NCI-H2227 treated with DMSO at 0.1 percent for 48 hours (cell line): ENCODE measurements around the gene FAM171A1.

Experiments
- DNase-seq: peaks from one replicate; lab custom pipeline; 2025; lab: John Stamatoyannopoulos, UW

FAM171A1 gene

GRCh38 chr10:15242261-15242840 lies 128.7 kb downstream of the FAM171A1 start:
- DNase-seq: no peak

GRCh38 chr10:15241306-15241705 lies 129.8 kb downstream of the FAM171A1 start:
- DNase-seq: no peak

- no peak for DNase-seq
Measured at GRCh38 chr10:15238555-15239335, 132.3 kb downstream of the FAM171A1 start.

DNA sequence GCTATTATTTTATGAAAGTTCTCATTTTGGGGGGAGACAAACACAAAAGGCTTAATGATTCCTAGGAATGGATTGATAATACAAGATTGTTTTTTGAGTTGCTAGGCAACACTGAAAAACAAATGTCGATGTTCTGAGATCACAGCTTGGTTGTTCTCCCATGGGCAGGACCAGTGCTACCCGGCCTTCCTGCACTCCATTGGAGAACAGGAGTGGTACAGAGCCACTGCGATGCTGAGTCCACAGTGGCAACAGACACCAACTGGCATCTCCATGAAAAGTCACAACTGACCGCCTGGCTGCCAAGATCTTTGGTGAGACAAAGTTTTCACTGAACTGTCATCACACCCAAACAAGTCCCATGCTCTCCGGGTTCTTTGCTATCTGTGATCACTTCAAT lies 133.7 kb downstream of the FAM171A1 start:
- DNase-seq: no peak

DNA sequence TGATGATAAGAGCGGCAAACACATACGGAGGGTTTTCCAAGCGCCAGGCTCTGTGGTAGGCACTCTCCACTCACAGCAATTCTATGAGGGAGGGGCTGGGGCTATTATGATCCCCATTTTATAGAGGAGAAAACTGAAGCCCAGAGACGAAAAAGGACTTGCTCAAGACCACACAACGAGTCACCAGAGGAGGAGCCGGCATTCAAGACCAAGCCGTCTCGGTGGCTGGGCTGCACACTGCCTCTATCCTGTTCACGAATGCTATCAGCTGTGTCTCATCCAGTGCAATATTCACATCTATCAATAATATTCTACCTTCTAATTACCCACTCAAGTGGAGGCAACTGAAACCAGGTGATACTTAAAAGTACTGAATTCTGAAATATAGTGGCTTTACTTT lies 134.7 kb downstream of the FAM171A1 start:
- no peak for DNase-seq

- no peak for DNase-seq
Measured at GRCh38 chr10:15232279-15232678, 138.8 kb downstream of the FAM171A1 start.

- no peak for DNase-seq
Measured at GRCh38 chr10:15231426-15231825, 139.7 kb downstream of the FAM171A1 start.

DNA sequence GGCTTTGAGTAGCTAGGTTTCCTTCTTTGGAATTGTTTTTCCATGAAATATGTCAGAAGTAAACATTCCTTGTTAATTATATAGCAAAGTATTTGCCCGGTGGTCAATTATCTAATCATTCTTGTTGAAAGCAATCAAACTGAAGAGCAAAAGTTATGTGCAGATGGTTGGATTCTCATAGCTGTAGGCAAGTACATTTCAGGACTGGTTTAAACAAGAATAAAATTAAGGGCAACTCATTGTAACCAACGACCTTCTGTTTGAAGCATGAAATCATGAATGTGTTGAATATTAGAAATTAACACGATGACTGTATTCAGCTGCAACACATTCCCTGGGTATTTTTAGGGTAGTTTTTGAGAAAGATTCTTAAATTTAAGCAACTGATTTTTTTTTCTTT lies 140.8 kb downstream of the FAM171A1 start:
- no peak for DNase-seq

DNA sequence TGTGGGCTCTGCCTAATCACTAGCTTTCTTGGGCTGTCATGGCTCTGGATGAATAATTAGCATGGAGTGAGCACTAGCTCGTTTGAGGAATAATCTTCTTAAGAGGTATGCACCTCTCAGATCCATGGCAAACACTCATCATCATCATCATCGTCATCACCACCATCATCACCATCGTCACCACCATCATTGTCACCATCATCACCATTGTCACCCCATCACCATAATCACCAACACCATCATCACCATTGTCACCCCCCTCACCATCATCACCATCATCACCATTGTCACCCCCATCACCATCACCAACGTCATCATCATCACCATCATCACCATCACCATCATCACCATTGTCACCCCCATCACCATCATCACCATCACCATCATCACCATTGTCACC lies 141.8 kb downstream of the FAM171A1 start:
- DNase-seq: no peak

- no peak for DNase-seq
Measured at GRCh38 chr10:15228426-15228825, 142.7 kb downstream of the FAM171A1 start.

GRCh38 chr10:15227611-15228372 lies 143.3 kb downstream of the FAM171A1 start:
- DNase-seq: no peak

DNA sequence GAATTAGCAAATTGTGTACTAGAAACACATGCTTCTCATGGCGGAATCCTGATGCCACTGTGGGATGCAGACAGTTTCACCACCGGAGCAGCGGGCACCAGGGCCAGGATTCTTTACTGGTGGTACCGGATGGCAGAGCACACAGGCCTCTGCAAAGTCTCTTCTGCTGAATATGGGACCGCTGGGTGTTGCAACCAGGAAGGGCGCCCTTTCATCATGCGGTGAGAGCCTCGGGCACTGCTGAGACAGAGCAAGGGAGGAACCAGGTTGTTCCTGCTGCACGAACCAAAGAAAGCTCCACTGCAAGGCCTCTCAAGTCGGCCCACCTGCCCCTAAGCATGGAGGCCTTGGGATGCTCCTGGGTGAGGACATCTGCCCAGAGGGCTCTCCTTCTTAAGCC lies 145.6 kb downstream of the FAM171A1 start:
- DNase-seq: no peak

- no peak for DNase-seq
Measured at GRCh38 chr10:15224948-15225347, 146.1 kb downstream of the FAM171A1 start.

DNA sequence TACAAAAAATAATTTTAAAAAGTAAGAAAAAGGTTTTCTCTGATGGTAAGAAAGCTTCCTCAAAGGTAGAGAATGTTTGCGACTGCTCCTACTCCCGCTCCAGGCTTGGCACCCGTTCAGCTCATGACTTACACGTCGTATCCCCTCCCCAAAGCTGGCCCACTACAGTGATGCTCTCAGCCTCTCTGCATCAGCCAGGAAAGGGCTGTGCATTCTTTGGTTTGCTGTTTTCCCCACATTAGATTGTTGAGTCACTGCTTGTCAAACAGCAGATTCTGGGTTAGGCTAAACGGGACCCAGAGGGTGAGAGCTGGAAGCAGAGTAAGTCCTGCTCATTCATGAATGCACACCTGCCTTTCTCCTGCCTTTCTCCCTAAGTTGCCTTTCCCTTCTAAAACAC lies 147.9 kb downstream of the FAM171A1 start:
- DNase-seq: no peak

DNA sequence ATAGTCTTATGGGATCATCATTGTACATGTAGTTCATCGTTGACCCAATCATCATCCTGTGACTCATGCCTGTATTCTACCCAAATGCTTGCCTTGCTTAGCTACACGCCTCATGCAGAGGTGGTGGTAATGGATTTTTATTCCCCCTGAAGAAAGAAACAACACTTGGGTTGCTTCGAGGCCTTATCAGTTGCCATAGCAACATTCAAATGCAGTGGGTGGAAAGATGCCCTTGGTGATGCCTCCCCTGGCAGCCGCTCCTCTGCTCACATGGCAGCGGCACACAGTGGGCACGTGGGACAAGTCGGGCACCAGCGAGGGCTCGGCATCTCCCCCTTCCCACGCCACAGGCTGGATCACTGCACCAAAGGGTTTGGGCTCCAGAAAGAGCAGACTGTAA lies 148.6 kb downstream of the FAM171A1 start:
- DNase-seq: no peak

- no peak for DNase-seq
Measured at GRCh38 chr10:15220445-15220844, 150.6 kb downstream of the FAM171A1 start.

GRCh38 chr10:15216700-15217099 lies 154.4 kb downstream of the FAM171A1 start:
- DNase-seq: no peak

- DNase-seq: no peak
Measured at GRCh38 chr10:15214237-15214636, 156.9 kb downstream of the FAM171A1 start.

GRCh38 chr10:15213461-15213861 lies 157.6 kb downstream of the FAM171A1 start:
- DNase-seq: no peak

DNA sequence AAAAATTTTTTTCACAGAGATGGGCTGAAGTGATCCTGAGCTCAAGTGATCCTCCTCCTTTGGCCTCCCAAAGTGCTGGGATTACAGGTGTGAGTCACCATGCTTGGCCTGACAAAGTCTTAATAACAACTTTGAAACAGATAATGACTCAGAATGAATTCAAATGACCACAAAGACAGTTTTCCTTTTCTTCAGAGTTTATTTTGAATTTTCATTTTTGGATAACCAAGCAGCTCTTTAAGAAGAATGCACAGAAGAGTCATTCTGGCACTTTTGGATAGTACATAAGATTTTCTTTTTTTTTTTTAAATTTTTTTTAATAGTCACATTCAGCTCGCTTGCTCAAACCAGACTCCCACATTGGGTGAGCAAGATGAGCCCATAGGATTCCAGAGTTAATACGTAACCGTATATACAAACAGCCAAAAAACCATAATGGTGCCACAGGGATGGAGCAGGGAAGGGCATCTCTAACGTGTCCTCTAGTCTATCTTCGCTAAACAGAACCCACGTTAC lies 159.6 kb downstream of the FAM171A1 start:
- no peak for DNase-seq

DNA sequence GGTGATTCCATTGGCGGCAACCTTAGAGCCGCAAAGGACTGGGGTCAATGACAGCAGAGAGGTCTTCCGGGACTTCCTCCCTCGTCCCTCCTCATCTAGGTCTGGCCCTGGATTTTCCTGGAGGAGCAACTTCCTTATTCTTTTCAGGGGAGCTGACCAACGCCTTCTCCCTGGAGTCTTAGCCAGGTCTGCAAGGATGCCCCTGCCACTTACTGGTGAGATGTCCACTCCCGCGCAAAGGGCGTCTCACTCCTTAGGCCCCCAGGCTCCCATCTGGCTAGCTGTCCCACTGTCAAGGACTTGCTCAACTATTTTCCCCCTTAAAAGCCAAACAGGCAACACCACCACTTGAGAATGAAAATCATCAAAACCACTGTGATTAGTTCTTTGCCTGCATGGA lies 160.6 kb downstream of the FAM171A1 start:
- no peak for DNase-seq

GRCh38 chr10:15209827-15210509 lies 161.1 kb downstream of the FAM171A1 start:
- DNase-seq: peak; percentile 49
